MM.1S (cell line): ENCODE results near the gene FHIT.

Experiments used
- DNase-seq: peaks from one replicate; pipeline ENCODE4 v3.0.0-alpha.2; 2015
- H2AFZ ChIP-seq: fragments of 300-600 bp; sonication (generic); 2 replicates; pipeline ENCODE4 v1.6.0; 2016; ENCODE audit warnings: antibody characterized with exemption, low read length
- H3F3A ChIP-seq: fragments of 300-600 bp; sonication (generic); 2 replicates; pipeline ENCODE4 v1.6.1; 2016; ENCODE audit warnings: mild to moderate bottlenecking, antibody characterized with exemption, low read length, moderate library complexity, mixed read lengths; ENCODE audit not compliant: insufficient read depth
- H3K27ac ChIP-seq: fragments of 300-600 bp; sonication (generic); 2 replicates; pipeline ENCODE4 v1.5.1; 2016; ENCODE audit warnings: mild to moderate bottlenecking, low read length
- H3K27me3 ChIP-seq: fragments of 300-600 bp; sonication (generic); replicated peaks from 2 replicates; pipeline ENCODE4 v1.6.0; 2016; ENCODE audit warnings: low read length; ENCODE audit not compliant: insufficient read depth
- H3K36me3 ChIP-seq: fragments of 300-600 bp; sonication (generic); replicated peaks from 2 replicates; pipeline ENCODE4 v1.6.1; 2016; ENCODE audit warnings: mild to moderate bottlenecking, low read length, mixed read lengths; ENCODE audit not compliant: insufficient read depth
- H3K4me1 ChIP-seq: fragments of 300-600 bp; sonication (generic); 2 replicates; pipeline ENCODE4 v1.6.1; 2016; ENCODE audit warnings: low read length, mixed read lengths
- H3K4me2 ChIP-seq: fragments of 300-600 bp; sonication (generic); 2 replicates; pipeline ENCODE4 v1.6.0; 2016; ENCODE audit warnings: low read depth, low read length
- H3K4me3 ChIP-seq: fragments of 300-600 bp; sonication (generic); 2 replicates; pipeline ENCODE4 v1.5.1; 2016; ENCODE audit warnings: low read length, mixed read lengths
- H3K79me2 ChIP-seq: fragments of 300-600 bp; sonication (generic); 2 replicates; pipeline ENCODE4 v1.6.1; 2016; ENCODE audit warnings: mixed run types, low read length, mixed read lengths
- H3K9ac ChIP-seq: fragments of 300-600 bp; sonication (generic); 2 replicates; pipeline ENCODE4 v1.6.1; 2016; ENCODE audit warnings: low read length, mixed read lengths
- H3K9me2 ChIP-seq: fragments of 300-600 bp; sonication (generic); replicated peaks from 2 replicates; pipeline ENCODE4 v1.6.1; 2016; ENCODE audit warnings: mild to moderate bottlenecking, low read length, mixed read lengths; ENCODE audit not compliant: insufficient read depth
- H3K9me3 ChIP-seq: fragments of 300-600 bp; sonication (generic); replicated peaks from 2 replicates; pipeline ENCODE4 v1.6.1; 2016; ENCODE audit warnings: mild to moderate bottlenecking, low read length, mixed read lengths; ENCODE audit not compliant: insufficient read depth
- H4K20me1 ChIP-seq: fragments of 300-600 bp; sonication (generic); 2 replicates; pipeline ENCODE4 v1.6.1; 2016; ENCODE audit warnings: mild to moderate bottlenecking, low read length, moderate library complexity, mixed read lengths; ENCODE audit not compliant: insufficient read depth
- EZH2 ChIP-seq: fragments of 300-600 bp; sonication (generic); optimal IDR thresholded peaks from 2 replicates; pipeline ENCODE3; 2017; ENCODE audit warnings: low read depth, mild to moderate bottlenecking, antibody characterized with exemption, low read length, mixed read lengths
- EZH2phosphoT487 ChIP-seq: fragments of 300-600 bp; sonication (generic); IDR thresholded peaks from 2 replicates; pipeline ENCODE4 v1.6.1; 2018; ENCODE audit warnings: antibody characterized with exemption, low read length
- TF ChIP-seq, protein P1 (sequence below): fragments of 300-600 bp; sonication (generic); IDR thresholded peaks from 2 replicates; pipeline ENCODE4 v1.5.1; 2016; ENCODE audit warnings: antibody characterized with exemption, low read length, mixed read lengths

The FHIT gene

DNA sequence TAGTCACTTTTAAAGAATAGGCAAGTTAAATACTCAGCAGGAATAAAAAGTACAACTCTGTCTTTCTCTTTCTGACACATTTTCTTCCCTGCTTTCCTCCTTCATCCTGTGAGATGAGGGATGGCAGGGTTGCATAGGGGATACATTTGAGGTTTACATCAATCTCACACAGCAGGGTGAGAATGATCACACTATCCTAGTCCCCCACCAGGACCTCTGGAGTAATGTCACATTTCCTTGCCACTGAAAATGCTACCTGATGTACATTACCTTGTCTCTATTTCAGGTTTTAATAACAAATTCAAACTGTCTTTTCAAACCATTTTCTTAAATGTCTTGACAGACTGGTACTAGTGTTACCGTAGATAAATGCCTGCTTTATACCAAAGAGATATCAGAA lies 816.9 kb downstream of the FHIT start:
- Histone ChIP-seq H3K9me2 (no peaks in the 10 kb centered on the region), H3K4me3 (no peak overlapping the region), H3K9me3 (no peaks in the 10 kb centered on the region), H4K20me1 (no peaks in the 10 kb centered on the region), H3F3A (no peaks in the 10 kb centered on the region), H3K36me3 (no peaks in the 10 kb centered on the region), H3K9ac (no peak overlapping the region), H3K79me2 (no peaks in the 10 kb centered on the region), H3K27ac (no peak overlapping the region), H3K4me1 (no peaks in the 10 kb centered on the region), H3K27me3 (no peaks in the 10 kb centered on the region), H2AFZ (no peak overlapping the region), H3K4me2 (no peak overlapping the region)
- TF ChIP-seq EZH2phosphoT487 (no peak), EZH2 (no peak)
- TF ChIP-seq, protein P1, sequence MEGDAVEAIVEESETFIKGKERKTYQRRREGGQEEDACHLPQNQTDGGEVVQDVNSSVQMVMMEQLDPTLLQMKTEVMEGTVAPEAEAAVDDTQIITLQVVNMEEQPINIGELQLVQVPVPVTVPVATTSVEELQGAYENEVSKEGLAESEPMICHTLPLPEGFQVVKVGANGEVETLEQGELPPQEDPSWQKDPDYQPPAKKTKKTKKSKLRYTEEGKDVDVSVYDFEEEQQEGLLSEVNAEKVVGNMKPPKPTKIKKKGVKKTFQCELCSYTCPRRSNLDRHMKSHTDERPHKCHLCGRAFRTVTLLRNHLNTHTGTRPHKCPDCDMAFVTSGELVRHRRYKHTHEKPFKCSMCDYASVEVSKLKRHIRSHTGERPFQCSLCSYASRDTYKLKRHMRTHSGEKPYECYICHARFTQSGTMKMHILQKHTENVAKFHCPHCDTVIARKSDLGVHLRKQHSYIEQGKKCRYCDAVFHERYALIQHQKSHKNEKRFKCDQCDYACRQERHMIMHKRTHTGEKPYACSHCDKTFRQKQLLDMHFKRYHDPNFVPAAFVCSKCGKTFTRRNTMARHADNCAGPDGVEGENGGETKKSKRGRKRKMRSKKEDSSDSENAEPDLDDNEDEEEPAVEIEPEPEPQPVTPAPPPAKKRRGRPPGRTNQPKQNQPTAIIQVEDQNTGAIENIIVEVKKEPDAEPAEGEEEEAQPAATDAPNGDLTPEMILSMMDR = no peak
- DNase-seq = no peak

DNA sequence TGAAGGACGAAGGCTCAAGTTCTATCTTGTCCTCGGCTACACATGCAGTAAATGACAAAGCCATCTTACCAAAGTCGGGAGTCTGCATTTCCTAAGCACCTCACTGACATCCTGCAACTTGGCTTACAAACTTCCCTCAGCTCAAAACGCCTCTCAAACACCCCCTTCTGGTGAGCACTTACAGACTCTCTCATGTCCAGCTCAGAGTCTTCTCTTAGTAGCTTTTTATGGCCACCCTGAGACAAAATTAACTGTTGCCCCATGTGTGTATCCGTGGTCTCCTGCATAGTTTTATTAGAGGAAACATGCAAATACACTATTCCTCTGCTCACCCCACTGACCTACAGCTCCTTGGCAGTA lies 819.7 kb downstream of the FHIT start:
- Histone ChIP-seq H3K79me2 (no peaks in the 10 kb centered on the region), H3K36me3 (no peaks in the 10 kb centered on the region), H3K27ac (no peak overlapping the region), H2AFZ (no peak overlapping the region), H3K27me3 (no peaks in the 10 kb centered on the region), H3K9me2 (no peaks in the 10 kb centered on the region), H3K4me1 (no peaks in the 10 kb centered on the region), H3K9ac (no peak overlapping the region), H3K4me2 (no peak overlapping the region), H3F3A (no peaks in the 10 kb centered on the region), H4K20me1 (no peaks in the 10 kb centered on the region), H3K4me3 (no peak overlapping the region), H3K9me3 (no peaks in the 10 kb centered on the region)
- no peak for DNase-seq
- TF ChIP-seq EZH2phosphoT487 (no peak), EZH2 (no peak)

DNA sequence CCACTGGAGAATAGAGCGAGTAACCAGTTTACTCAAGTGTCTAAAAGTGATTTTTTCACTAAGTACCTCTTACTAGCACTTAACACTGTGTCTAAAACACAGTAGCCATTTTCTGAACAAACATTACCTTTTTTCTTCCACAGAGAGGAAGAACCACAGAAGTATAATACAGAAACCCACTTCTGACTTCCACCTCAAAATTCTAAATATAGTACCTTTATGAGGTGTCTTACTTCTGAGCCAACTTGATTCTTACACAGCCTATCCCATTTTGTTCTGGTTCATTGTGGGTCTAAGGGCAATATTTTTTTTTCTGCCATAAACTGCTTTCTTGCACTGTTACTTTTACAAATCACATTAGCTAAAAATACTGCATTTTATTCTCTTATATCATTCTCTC lies 821.0 kb downstream of the FHIT start:
- H3K36me3 ChIP-seq = no peaks in the 10 kb centered on the region
- H3K4me2 ChIP-seq = no peak overlapping the region
- H4K20me1 ChIP-seq = no peaks in the 10 kb centered on the region
- no peaks in the 10 kb centered on the region for H3K79me2 ChIP-seq
- TF ChIP-seq EZH2phosphoT487 = no peak
- TF ChIP-seq EZH2 = no peak
- TF ChIP-seq, protein P1 = no peak
- no peak overlapping the region for H3K4me3 ChIP-seq
- H3K9me3 ChIP-seq = no peaks in the 10 kb centered on the region
- H3K9me2 ChIP-seq = no peaks in the 10 kb centered on the region
- H3F3A ChIP-seq = no peaks in the 10 kb centered on the region
- no peak overlapping the region for H3K9ac ChIP-seq
- no peaks in the 10 kb centered on the region for H3K4me1 ChIP-seq
- H3K27me3 ChIP-seq = no peaks in the 10 kb centered on the region
- no peak overlapping the region for H3K27ac ChIP-seq
- no peak for DNase-seq
- no peak overlapping the region for H2AFZ ChIP-seq

DNA sequence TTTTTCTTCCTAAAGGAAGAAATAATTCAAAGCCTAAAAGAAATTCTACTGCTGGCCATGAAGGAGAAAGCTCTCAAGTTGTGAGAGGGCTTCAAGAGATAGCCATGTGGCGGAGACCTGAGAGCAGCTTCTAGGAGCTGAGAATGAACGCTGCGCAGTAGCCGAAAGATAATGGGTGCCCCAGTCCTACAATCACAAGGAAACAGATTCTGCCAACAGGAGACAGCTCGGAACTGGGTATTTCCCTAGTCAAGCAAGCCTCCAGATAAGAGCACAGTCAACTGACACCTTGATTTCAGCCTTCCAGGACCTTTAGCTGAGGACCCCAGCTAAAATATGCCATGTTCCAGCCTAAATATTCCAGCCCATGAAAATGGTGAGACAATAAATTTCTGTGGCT lies 824.1 kb downstream of the FHIT start:
- Histone ChIP-seq H3K4me1 (no peaks in the 10 kb centered on the region), H2AFZ (no peak overlapping the region), H3K4me3 (no peak overlapping the region), H3K9me2 (no peaks in the 10 kb centered on the region), H3K27me3 (no peaks in the 10 kb centered on the region), H3K79me2 (no peaks in the 10 kb centered on the region), H3K9ac (no peak overlapping the region), H3K9me3 (no peaks in the 10 kb centered on the region), H4K20me1 (no peaks in the 10 kb centered on the region), H3K27ac (no peak overlapping the region), H3F3A (no peaks in the 10 kb centered on the region), H3K4me2 (no peak overlapping the region), H3K36me3 (no peaks in the 10 kb centered on the region)
- TF ChIP-seq EZH2 (no peak), EZH2phosphoT487 (no peak)
- TF ChIP-seq, protein P1 = no peak
- no peak for DNase-seq
